HEK293T (cell line): ENCODE measurements around the gene CPAMD8.
"Not testable (repeated sequence)": the region's sequence is repeated elsewhere in the genome, so short reads cannot be mapped to it uniquely, and the experiment has no call there.

Experiments
- ARNT ChIP-seq: fragments of 450-650 bp; IDR thresholded peaks from 2 replicates; pipeline ENCODE4 v1.6.1; 2017; ENCODE audit warnings: mild to moderate bottlenecking
- BHLHE40 ChIP-seq: fragments of 450-650 bp; IDR thresholded peaks from 2 replicates; pipeline ENCODE4 v1.6.1; 2016; ENCODE audit warnings: mild to moderate bottlenecking, moderate library complexity, borderline replicate concordance
- CTBP1 ChIP-seq: fragments of 450-650 bp; IDR thresholded peaks from 2 replicates; pipeline ENCODE4 v1.6.1; 2016; ENCODE audit warnings: borderline replicate concordance
- FOXA1 ChIP-seq: fragments of 450-650 bp; IDR thresholded peaks from 2 replicates; pipeline ENCODE4 v1.6.1; 2016; ENCODE audit warnings: mild to moderate bottlenecking
- FOXM1 ChIP-seq: fragments of 450-650 bp; IDR thresholded peaks from 2 replicates; pipeline ENCODE4 v1.6.1; 2017; ENCODE audit warnings: mild to moderate bottlenecking, borderline replicate concordance
- HDGF ChIP-seq: fragments of 450-650 bp; IDR thresholded peaks from 2 replicates; pipeline ENCODE4 v1.6.1; 2017; ENCODE audit warnings: antibody characterized with exemption, borderline replicate concordance
- L3MBTL2 ChIP-seq: fragments of 450-650 bp; conservative IDR thresholded peaks from 2 replicates; pipeline ENCODE4 v1.6.1; 2016; ENCODE audit warnings: mild to moderate bottlenecking
- NFRKB ChIP-seq: fragments of 450-650 bp; IDR thresholded peaks from 2 replicates; pipeline ENCODE4 v1.6.1; 2016; ENCODE audit warnings: mild to moderate bottlenecking, moderate library complexity
- SP1 ChIP-seq: fragments of 450-650 bp; IDR thresholded peaks from 2 replicates; pipeline ENCODE4 v1.6.1; 2017
- SUZ12 ChIP-seq: fragments of 450-650 bp; IDR thresholded peaks from 2 replicates; pipeline ENCODE4 v1.6.1; 2016; ENCODE audit warnings: mild to moderate bottlenecking
- TARDBP ChIP-seq: fragments of 450-650 bp; IDR thresholded peaks from 2 replicates; pipeline ENCODE4 v1.6.1; 2016
- ZNF384 ChIP-seq: fragments of 450-650 bp; IDR thresholded peaks from 2 replicates; pipeline ENCODE4 v1.6.1; 2016
- TF ChIP-seq, protein P1 (sequence below): fragments of 450-650 bp; IDR thresholded peaks from 2 replicates; pipeline ENCODE4 v1.6.1; 2016

GRCh38 chr19:16940063-16940462 is 86.5 kb downstream of the CPAMD8 start:
- not testable (repeated sequence) for TF ChIP-seq SP1, ZNF384, TARDBP, NFRKB, L3MBTL2, CTBP1, ARNT, FOXM1, BHLHE40, SUZ12, FOXA1, HDGF
- TF ChIP-seq, protein P1, sequence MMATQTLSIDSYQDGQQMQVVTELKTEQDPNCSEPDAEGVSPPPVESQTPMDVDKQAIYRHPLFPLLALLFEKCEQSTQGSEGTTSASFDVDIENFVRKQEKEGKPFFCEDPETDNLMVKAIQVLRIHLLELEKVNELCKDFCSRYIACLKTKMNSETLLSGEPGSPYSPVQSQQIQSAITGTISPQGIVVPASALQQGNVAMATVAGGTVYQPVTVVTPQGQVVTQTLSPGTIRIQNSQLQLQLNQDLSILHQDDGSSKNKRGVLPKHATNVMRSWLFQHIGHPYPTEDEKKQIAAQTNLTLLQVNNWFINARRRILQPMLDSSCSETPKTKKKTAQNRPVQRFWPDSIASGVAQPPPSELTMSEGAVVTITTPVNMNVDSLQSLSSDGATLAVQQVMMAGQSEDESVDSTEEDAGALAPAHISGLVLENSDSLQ: not testable (repeated sequence)
